HG03139 (cell line): ENCODE measurements around the gene GSTT2B.
"Not testable (repeated sequence)": the region's sequence is repeated elsewhere in the genome, so short reads cannot be mapped to it uniquely, and the experiment has no call there.

Source experiments
- ATAC-seq: cut with Tn5 transposase; IDR thresholded peaks from one replicate; pipeline ENCODE4 v1.9.1; 2021; ENCODE audit not compliant: unreplicated experiment

GSTT2B gene

GRCh38 chr22:23949764-23950163, 11.2 kb downstream of the GSTT2B start:
- not testable (repeated sequence) for ATAC-seq

GRCh38 chr22:23947391-23947790, 13.6 kb downstream of the GSTT2B start:
- ATAC-seq, result not testable (repeated sequence)

GRCh38 chr22:23940166-23940565, 20.8 kb downstream of the GSTT2B start:
- not testable (repeated sequence) for ATAC-seq

GRCh38 chr22:23939017-23939357, 22.0 kb downstream of the GSTT2B start:
- no peak for ATAC-seq

GRCh38 chr22:23938328-23939016, 22.5 kb downstream of the GSTT2B start:
- no peak for ATAC-seq

- ATAC-seq, result no peak
Measured at GRCh38 chr22:23926561-23926960, 34.4 kb downstream of the GSTT2B start.

GRCh38 chr22:23925020-23925606, 35.9 kb downstream of the GSTT2B start:
- ATAC-seq, result no peak

GRCh38 chr22:23922921-23923320, 38.1 kb downstream of the GSTT2B start:
- no peak for ATAC-seq

GRCh38 chr22:23921586-23922201, 39.3 kb downstream of the GSTT2B start:
- ATAC-seq, result not testable (repeated sequence)

GRCh38 chr22:23920267-23920611, 40.8 kb downstream of the GSTT2B start:
- ATAC-seq, result not testable (repeated sequence)

- no peak for ATAC-seq
Measured at GRCh38 chr22:23915290-23915689, 45.7 kb downstream of the GSTT2B start.

- peak; percentile 89 for ATAC-seq
Measured at GRCh38 chr22:23913661-23914353, 47.2 kb downstream of the GSTT2B start.

- no peak for ATAC-seq
Measured at GRCh38 chr22:23913306-23913660, 47.7 kb downstream of the GSTT2B start.

GRCh38 chr22:23912293-23912903, 48.6 kb downstream of the GSTT2B start:
- ATAC-seq, result no peak

- no peak for ATAC-seq
Measured at GRCh38 chr22:23911318-23911980, 49.5 kb downstream of the GSTT2B start.

- ATAC-seq, result no peak
Measured at GRCh38 chr22:23910496-23911190, 50.4 kb downstream of the GSTT2B start.

- no peak for ATAC-seq
Measured at GRCh38 chr22:23909296-23909898, 51.6 kb downstream of the GSTT2B start.

- no peak for ATAC-seq
Measured at GRCh38 chr22:23908587-23909205, 52.3 kb downstream of the GSTT2B start.

- not testable (repeated sequence) for ATAC-seq
Measured at GRCh38 chr22:23907423-23907822, 53.6 kb downstream of the GSTT2B start.
